H9 (cell line): ENCODE data around the gene NKX6-2. TPM values are rescaled to one million over a fixed set of nuclear protein-coding genes. Genes with fewer than 3 reads are reported as not detected.
A peak's percentile ranks its signal among the peaks of the same experiment; 100 is the strongest.
"Not testable (repeated sequence)": the region's sequence is repeated elsewhere in the genome, so short reads cannot be mapped to it uniquely, and the experiment has no call there.

ENCODE experiments used
- DNase-seq: peaks from one replicate; pipeline ENCODE4 v3.0.0-alpha.2; 2017
- H2AFZ ChIP-seq: one replicate; pipeline ENCODE4 v1.6.1; 2013; ENCODE audit warnings: mild to moderate bottlenecking, low read length, control low read depth, moderate library complexity
- H2AK5ac ChIP-seq: 2 replicates; pipeline ENCODE4 v1.6.1; 2013; ENCODE audit warnings: low read length, control low read depth, mixed read lengths; ENCODE audit not compliant: insufficient read length
- H2BK120ac ChIP-seq: one replicate; pipeline ENCODE4 v1.6.1; 2013; ENCODE audit warnings: low read depth, mild to moderate bottlenecking, low read length, control low read depth, inconsistent platforms; ENCODE audit not compliant: poor library complexity, severe bottlenecking
- H2BK12ac ChIP-seq: 2 replicates; pipeline ENCODE4 v1.6.1; 2013; ENCODE audit warnings: low read length, control low read depth, mixed read lengths, low read depth; ENCODE audit not compliant: insufficient read length
- H2BK15ac ChIP-seq: 2 replicates; pipeline ENCODE4 v1.6.1; 2013; ENCODE audit warnings: low read depth, low read length, control low read depth
- H2BK20ac ChIP-seq: one replicate; pipeline ENCODE4 v1.6.1; 2013; ENCODE audit warnings: low read depth, mild to moderate bottlenecking, low read length, control low read depth, inconsistent platforms; ENCODE audit not compliant: poor library complexity, severe bottlenecking
- H2BK5ac ChIP-seq: 2 replicates; pipeline ENCODE4 v1.6.1; 2013; ENCODE audit warnings: low read length, control low read depth, mixed read lengths; ENCODE audit not compliant: insufficient read length
- H3K14ac ChIP-seq: 2 replicates; pipeline ENCODE4 v1.6.1; 2013; ENCODE audit warnings: low read length, control low read depth; ENCODE audit not compliant: insufficient read depth
- H3K18ac ChIP-seq: 2 replicates; pipeline ENCODE4 v1.6.1; 2013; ENCODE audit warnings: low read depth, mild to moderate bottlenecking, mixed read lengths, low read length, control low read depth; ENCODE audit not compliant: insufficient read length
- H3K23ac ChIP-seq: 2 replicates; pipeline ENCODE4 v1.6.1; 2013; ENCODE audit warnings: low read length, control low read depth, mixed read lengths, low read depth; ENCODE audit not compliant: insufficient read length
- H3K23me2 ChIP-seq: 2 replicates; pipeline ENCODE4 v1.6.1; 2013; ENCODE audit warnings: low read depth, mild to moderate bottlenecking, mixed read lengths, low read length, control low read depth; ENCODE audit not compliant: insufficient read length, poor library complexity, severe bottlenecking
- H3K27ac ChIP-seq: 2 replicates; pipeline ENCODE4 v1.5.1; 2013; ENCODE audit warnings: low read length, control low read depth, mixed read lengths, low read depth; ENCODE audit not compliant: insufficient read length
- H3K27me3 ChIP-seq: 2 replicates; pipeline ENCODE4 v1.6.1; 2013; ENCODE audit warnings: low read length, control low read depth, inconsistent platforms; ENCODE audit not compliant: insufficient read depth
- H3K4ac ChIP-seq: 2 replicates; pipeline ENCODE4 v1.6.1; 2013; ENCODE audit warnings: low read depth, mild to moderate bottlenecking, control low read depth, inconsistent platforms, low read length, moderate library complexity
- H3K4me1 ChIP-seq: 2 replicates; pipeline ENCODE4 v1.6.1; 2013; ENCODE audit warnings: low read length, control low read depth, inconsistent platforms; ENCODE audit not compliant: insufficient read depth
- H3K4me2 ChIP-seq: 2 replicates; pipeline ENCODE4 v1.6.1; 2013; ENCODE audit warnings: low read length, control low read depth, mixed read lengths; ENCODE audit not compliant: insufficient read length, insufficient read depth
- H3K56ac ChIP-seq: 2 replicates; pipeline ENCODE4 v1.6.1; 2013; ENCODE audit warnings: low read depth, mild to moderate bottlenecking, mixed read lengths, low read length, control low read depth; ENCODE audit not compliant: insufficient read length
- H3K79me1 ChIP-seq: 2 replicates; pipeline ENCODE4 v1.6.1; 2013; ENCODE audit warnings: low read depth, mild to moderate bottlenecking, moderate library complexity, low read length, control low read depth, inconsistent platforms; ENCODE audit not compliant: insufficient read depth, poor library complexity, severe bottlenecking
- H3K79me2 ChIP-seq: 2 replicates; pipeline ENCODE4 v1.6.1; 2013; ENCODE audit warnings: low read length, control low read depth, inconsistent platforms; ENCODE audit not compliant: insufficient read depth
- H3K9ac ChIP-seq: 2 replicates; pipeline ENCODE4 v1.6.1; 2013; ENCODE audit warnings: low read length, control low read depth, mixed read lengths; ENCODE audit not compliant: insufficient read length; ENCODE audit errors: extremely low read depth
- H3K9me3 ChIP-seq: one replicate; pipeline ENCODE4 v1.6.1; 2013; ENCODE audit warnings: low read depth, low read length, inconsistent platforms; ENCODE audit not compliant: control insufficient read depth
- H3T11ph ChIP-seq: one replicate; pipeline ENCODE4 v1.6.1; 2013; ENCODE audit warnings: mild to moderate bottlenecking, low read length, control low read depth, inconsistent platforms
- H4K20me1 ChIP-seq: one replicate; pipeline ENCODE4 v1.6.1; 2013; ENCODE audit not compliant: control insufficient read depth, insufficient read length, insufficient read depth
- H4K5ac ChIP-seq: 2 replicates; pipeline ENCODE4 v1.6.1; 2013; ENCODE audit warnings: low read depth, mild to moderate bottlenecking, mixed read lengths, low read length, control low read depth; ENCODE audit not compliant: insufficient read length
- H4K8ac ChIP-seq: replicated peaks from 2 replicates; pipeline ENCODE4 v1.6.1; 2013; ENCODE audit warnings: low read length, control low read depth, mixed read lengths, low read depth; ENCODE audit not compliant: insufficient read length
- H4K91ac ChIP-seq: 2 replicates; pipeline ENCODE4 v1.6.1; 2013; ENCODE audit warnings: low read depth, mild to moderate bottlenecking, moderate library complexity, mixed read lengths, low read length, control low read depth; ENCODE audit not compliant: insufficient read length
- H3K27ac Mint-ChIP-seq, 3 experiments: 2 replicates in 2 of 3; 3 replicates in 1 of 3; pipeline ENCODE4 v1.8.0; 2020 to 2021; ENCODE audit warnings: mixed read lengths in 3 of 3, mild to moderate bottlenecking in 1 of 3, moderate library complexity in 1 of 3
- H3K27me3 Mint-ChIP-seq: 2 replicates; pipeline ENCODE4 v1.8.0; 2021; ENCODE audit warnings: low read depth, mild to moderate bottlenecking, moderate library complexity, mixed read lengths
- H3K36me3 Mint-ChIP-seq, 3 experiments: 2 replicates in 2 of 3; 3 replicates in 1 of 3; pipeline ENCODE4 v1.8.0; 2020 to 2021; ENCODE audit warnings: low read depth in 3 of 3, mixed read lengths in 3 of 3; ENCODE audit not compliant: insufficient read depth in 1 of 3
- H3K4me1 Mint-ChIP-seq, 2 experiments: 2 replicates each; pipeline ENCODE4 v1.8.0; 2020; ENCODE audit warnings: mixed read lengths in 2 of 2
- H3K4me3 Mint-ChIP-seq, 2 experiments: 2 replicates in 1 of 2; 3 replicates in 1 of 2; pipeline ENCODE4 v1.8.0; 2020 to 2021; ENCODE audit warnings: mild to moderate bottlenecking in 2 of 2, mixed read lengths in 2 of 2, moderate library complexity in 1 of 2
- H3K9me3 Mint-ChIP-seq, 2 experiments: 2 replicates in 1 of 2; 3 replicates in 1 of 2; pipeline ENCODE4 v1.8.0; 2020; ENCODE audit warnings: mild to moderate bottlenecking in 2 of 2, mixed read lengths in 2 of 2, moderate library complexity in 1 of 2
- WGBS: extraction: QIAGEN DNeasy Blood & Tissue Kit; methylation state at CpG from one replicate; pipeline ENCODE4 v1.1.7; 2013; ENCODE audit warnings: missing lambda C conversion rate, low lambda C conversion rate, mixed read lengths; ENCODE audit not compliant: insufficient read length; ENCODE audit errors: extremely low coverage; 5-methylcytosine and 5-hydroxymethylcytosine counted together
- total RNA-seq: library from RNA; stranded (reverse); gene quantifications from 2 replicates; pipeline ENCODE4 v1.2.1, GENCODE V29; 2021
- TF ChIP-seq, protein P1 (sequence below): fragments of 200-600 bp; sonication (generic); conservative IDR thresholded peaks from 3 replicates; pipeline ENCODE4 v1.8.0; 2021; ENCODE audit warnings: antibody characterized with exemption, mild to moderate bottlenecking

NKX6-2 gene
- total RNA-seq, 1 experiment from 2014 or later: 0.13 TPM

DNA sequence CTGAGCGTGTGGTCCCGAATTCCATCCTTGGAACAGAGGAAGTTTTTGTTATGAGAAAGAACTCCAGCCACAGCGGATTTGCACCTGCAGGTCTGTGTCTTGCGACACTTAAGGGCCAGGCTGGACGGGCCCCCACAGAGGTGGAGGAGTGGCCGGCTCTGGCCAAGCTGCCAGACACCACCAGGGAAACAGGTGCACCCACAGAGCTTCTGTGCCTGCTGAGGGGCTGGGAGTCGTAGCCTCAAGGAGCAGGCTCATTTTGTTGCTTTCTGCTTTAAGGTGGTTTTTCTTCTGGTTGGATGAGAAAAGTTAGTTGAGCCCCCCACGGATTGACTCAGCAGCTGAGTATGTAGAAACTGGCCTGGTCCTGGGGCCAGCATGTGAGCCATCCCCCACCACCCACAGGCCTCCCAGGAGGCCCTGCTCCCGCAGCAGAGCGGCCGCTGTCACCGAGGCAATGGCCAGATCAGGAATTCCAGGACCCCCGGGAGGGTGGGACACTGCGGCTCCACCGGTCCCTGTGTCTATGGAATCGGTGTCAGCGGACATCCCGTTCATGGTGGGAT lies 41.9 kb downstream of the NKX6-2 start:
- H3K56ac ChIP-seq: no peak overlapping the region
- no peaks in the 10 kb centered on the region for H3K79me2 ChIP-seq
- no peak overlapping the region for H2AFZ ChIP-seq
- H3K23ac ChIP-seq: no peak overlapping the region
- Mint-ChIP-seq H3K27ac (peak overlapping the region; percentile 73 to 81 (median 78); a peak in 4 of 7 replicates), H3K4me3 (no peak overlapping the region), H3K36me3 (no peaks in the 10 kb centered on the region), H3K27me3 (peaks cover 2% of the 10 kb centered on the region; the same call in 1 of the 2 replicates), H3K4me1 (peaks cover 47 to 52% of the 10 kb centered on the region in 2 experiments), H3K9me3 (no peaks in the 10 kb centered on the region)
- H3T11ph ChIP-seq: no peak overlapping the region
- TF ChIP-seq, protein P1, sequence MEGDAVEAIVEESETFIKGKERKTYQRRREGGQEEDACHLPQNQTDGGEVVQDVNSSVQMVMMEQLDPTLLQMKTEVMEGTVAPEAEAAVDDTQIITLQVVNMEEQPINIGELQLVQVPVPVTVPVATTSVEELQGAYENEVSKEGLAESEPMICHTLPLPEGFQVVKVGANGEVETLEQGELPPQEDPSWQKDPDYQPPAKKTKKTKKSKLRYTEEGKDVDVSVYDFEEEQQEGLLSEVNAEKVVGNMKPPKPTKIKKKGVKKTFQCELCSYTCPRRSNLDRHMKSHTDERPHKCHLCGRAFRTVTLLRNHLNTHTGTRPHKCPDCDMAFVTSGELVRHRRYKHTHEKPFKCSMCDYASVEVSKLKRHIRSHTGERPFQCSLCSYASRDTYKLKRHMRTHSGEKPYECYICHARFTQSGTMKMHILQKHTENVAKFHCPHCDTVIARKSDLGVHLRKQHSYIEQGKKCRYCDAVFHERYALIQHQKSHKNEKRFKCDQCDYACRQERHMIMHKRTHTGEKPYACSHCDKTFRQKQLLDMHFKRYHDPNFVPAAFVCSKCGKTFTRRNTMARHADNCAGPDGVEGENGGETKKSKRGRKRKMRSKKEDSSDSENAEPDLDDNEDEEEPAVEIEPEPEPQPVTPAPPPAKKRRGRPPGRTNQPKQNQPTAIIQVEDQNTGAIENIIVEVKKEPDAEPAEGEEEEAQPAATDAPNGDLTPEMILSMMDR: no peak
- no peak overlapping the region for H2AK5ac ChIP-seq
- H3K9me3 ChIP-seq: no peaks in the 10 kb centered on the region
- no peak overlapping the region for H3K18ac ChIP-seq
- H2BK12ac ChIP-seq: no peak overlapping the region
- H4K8ac ChIP-seq: no peak overlapping the region
- no peak overlapping the region for H2BK15ac ChIP-seq
- H4K5ac ChIP-seq: no peak overlapping the region
- no peak overlapping the region for H4K91ac ChIP-seq
- H3K4me2 ChIP-seq: no peak overlapping the region
- no peak overlapping the region for H3K4ac ChIP-seq
- no peak overlapping the region for H2BK20ac ChIP-seq
- DNase-seq: no peak
- no peaks in the 10 kb centered on the region for H3K23me2 ChIP-seq
- no peak overlapping the region for H2BK120ac ChIP-seq
- no CpG with 5 or more reads among the region's 18 CpGs for WGBS
- H4K20me1 ChIP-seq: no peaks in the 10 kb centered on the region
- H3K79me1 ChIP-seq: no peaks in the 10 kb centered on the region
- H3K9ac ChIP-seq: no peak overlapping the region
- H3K27ac ChIP-seq: no peak overlapping the region
- no peak overlapping the region; the same call in 1 of the 2 replicates for H3K14ac ChIP-seq
- H2BK5ac ChIP-seq: no peak overlapping the region
- no peaks in the 10 kb centered on the region; the same call in 1 of the 2 replicates for H3K4me1 ChIP-seq
- no peaks in the 10 kb centered on the region for H3K27me3 ChIP-seq

DNA sequence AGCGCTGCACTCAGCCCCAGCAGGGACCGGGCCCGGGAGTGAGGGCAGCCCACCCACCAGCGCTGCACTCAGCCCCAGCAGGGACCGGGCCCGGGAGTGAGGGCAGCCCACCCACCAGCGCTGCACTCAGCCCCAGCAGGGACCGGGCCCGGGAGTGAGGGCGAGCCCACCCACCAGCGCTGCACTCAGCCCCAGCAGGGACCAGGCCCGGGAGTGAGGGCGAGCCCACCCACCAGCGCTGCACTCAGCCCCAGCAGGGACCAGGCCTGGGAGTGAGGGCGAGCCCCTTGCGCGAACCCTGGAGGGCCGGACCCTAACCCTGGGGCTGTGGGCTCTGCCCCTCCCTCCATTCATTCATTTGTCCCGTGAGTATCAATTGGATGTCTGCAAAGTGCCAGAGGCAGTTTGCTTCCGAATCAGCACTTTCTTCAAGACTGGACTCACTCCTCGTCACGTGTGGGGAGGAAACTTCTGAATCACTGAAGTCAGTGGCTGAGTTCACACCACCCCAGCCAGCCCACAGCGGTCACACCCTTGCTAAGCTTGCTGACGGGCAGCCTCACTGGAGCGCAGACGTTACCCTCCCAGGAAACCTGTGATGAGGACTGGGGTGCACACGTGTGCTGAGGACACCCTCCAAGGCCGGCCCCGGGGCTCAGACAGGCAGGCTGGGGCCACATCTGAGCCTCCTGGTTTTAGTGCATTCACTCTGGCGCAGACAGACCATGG lies 42.6 kb downstream of the NKX6-2 start:
- H3K79me2 ChIP-seq, H4K91ac ChIP-seq, H3K23ac ChIP-seq, H2AFZ ChIP-seq, H3K4me1 ChIP-seq, H3K27me3 Mint-ChIP-seq, H4K8ac ChIP-seq, H3K56ac ChIP-seq, H3K79me1 ChIP-seq, H3K9me3 Mint-ChIP-seq, DNase-seq, H2BK12ac ChIP-seq, H3K4ac ChIP-seq, H2BK20ac ChIP-seq, H3K27ac ChIP-seq, H3K23me2 ChIP-seq, H4K20me1 ChIP-seq, H3K27me3 ChIP-seq, H3K9ac ChIP-seq, H3K4me2 ChIP-seq, H3K36me3 Mint-ChIP-seq, H2BK120ac ChIP-seq, H3T11ph ChIP-seq, H2BK5ac ChIP-seq, H3K9me3 ChIP-seq, H2BK15ac ChIP-seq, H4K5ac ChIP-seq, H3K18ac ChIP-seq, H2AK5ac ChIP-seq: not testable (repeated sequence)
- no CpG with 5 or more reads among the region's 30 CpGs for WGBS
- peaks cover 42 to 46% of the 10 kb centered on the region in 2 experiments for H3K4me1 Mint-ChIP-seq
- peak overlapping the region; percentile 73 to 87 (median 81); a peak in 5 of 7 replicates for H3K27ac Mint-ChIP-seq
- H3K4me3 Mint-ChIP-seq: peak overlapping the region in 1 of 2 experiments; percentile 35; a peak in 1 of 5 replicates
- 0 out of 2 replicates have a peak overlapping the region, but pooled peaks have one; percentile 57 for H3K14ac ChIP-seq
